NCI-H748 treated with DMSO at 0.1 percent for 48 hours (cell line): ENCODE measurements around the gene C19orf33.
"Not testable (repeated sequence)": the region's sequence is repeated elsewhere in the genome, so short reads cannot be mapped to it uniquely, and the experiment has no call there.

Source experiments
- DNase-seq: peaks from one replicate; lab custom pipeline; 2025; lab: John Stamatoyannopoulos, UW

C19orf33 gene

GRCh38 chr19:38339011-38339410, 35.0 kb downstream of the C19orf33 start:
- DNase-seq, result not testable (repeated sequence)

- no peak for DNase-seq
Observed at GRCh38 chr19:38340927-38341326, 36.9 kb downstream of the C19orf33 start.

- DNase-seq, result no peak
Observed at GRCh38 chr19:38346837-38347236, 42.8 kb downstream of the C19orf33 start.

GRCh38 chr19:38350883-38351282, 46.8 kb downstream of the C19orf33 start:
- DNase-seq, result no peak

GRCh38 chr19:38351865-38352395, 47.9 kb downstream of the C19orf33 start:
- no peak for DNase-seq

GRCh38 chr19:38352611-38353010, 48.6 kb downstream of the C19orf33 start:
- DNase-seq, result no peak
